K562 (cell line): ENCODE results near the gene RUFY2. TPM values are rescaled to one million over a fixed set of nuclear protein-coding genes. Genes with fewer than 3 reads are reported as not detected.

Experiments
- CBX1 ChIP-seq: sonication (generic); IDR thresholded peaks from 2 replicates; pipeline ENCODE4 v1.6.1; 2016; ENCODE audit warnings: antibody characterized with exemption, low read depth, mild to moderate bottlenecking
- CTBP1 ChIP-seq: fragments of 450-650 bp; IDR thresholded peaks from 2 replicates; pipeline ENCODE4 v1.6.1; 2016; ENCODE audit warnings: borderline replicate concordance
- DNMT1 ChIP-seq: fragments of 450-650 bp; IDR thresholded peaks from 2 replicates; pipeline ENCODE4 v1.6.1; 2016; ENCODE audit warnings: antibody characterized with exemption, mild to moderate bottlenecking
- GTF2A2 ChIP-seq: IDR thresholded peaks from 2 replicates; pipeline ENCODE4 v1.6.1; 2016; ENCODE audit warnings: mild to moderate bottlenecking, missing genetic modification characterization, missing compliant biosample characterization
- HIVEP1 ChIP-seq: fragments of 250-450 bp; sonication (Bioruptor Pico); IDR thresholded peaks from 2 replicates; pipeline ENCODE4 v1.4.0; 2020; ENCODE audit warnings: mild to moderate bottlenecking
- KDM1A ChIP-seq, 2 experiments: fragments of 450-650 bp; IDR thresholded peaks; 2 replicates each; pipeline ENCODE4 v1.6.1; 2016; ENCODE audit warnings: mild to moderate bottlenecking in 2 of 2
- LARP7 ChIP-seq: fragments of 450-650 bp; IDR thresholded peaks from 2 replicates; pipeline ENCODE4 v1.6.1; 2016
- NR2F6 ChIP-seq: fragments of 450-650 bp; formaldehyde crosslinking; IDR thresholded peaks from 2 replicates; pipeline ENCODE4 v1.4.0; 2020; ENCODE audit warnings: mild to moderate bottlenecking
- RB1 ChIP-seq: fragments of 450-650 bp; IDR thresholded peaks from 2 replicates; pipeline ENCODE4 v1.6.1; 2017; ENCODE audit warnings: low read depth, mild to moderate bottlenecking
- SLC30A9 ChIP-seq: fragments of 250-450 bp; sonication (Bioruptor Pico); IDR thresholded peaks from 2 replicates; pipeline ENCODE4 v1.8.0; 2022; ENCODE audit warnings: mild to moderate bottlenecking, moderate library complexity
- TSC22D4 ChIP-seq: fragments of 450-650 bp; IDR thresholded peaks from 2 replicates; pipeline ENCODE4 v1.6.1; 2016; ENCODE audit warnings: missing genetic modification characterization, missing biosample characterization, control low read depth
- ZFP1 ChIP-seq: fragments of 450-650 bp; formaldehyde crosslinking; IDR thresholded peaks from 2 replicates; pipeline ENCODE4 v1.4.0; 2020; ENCODE audit warnings: mild to moderate bottlenecking, mixed read lengths
- ZFP36 ChIP-seq: fragments of 150-350 bp; IDR thresholded peaks from 2 replicates; pipeline ENCODE4 v1.6.1; 2018; ENCODE audit warnings: low read length, low read depth; ENCODE audit not compliant: partially characterized antibody
- ZNF436 ChIP-seq: fragments of 250-450, 450-650 bp; sonication (Bioruptor Pico); formaldehyde crosslinking; IDR thresholded peaks from 2 replicates; pipeline ENCODE4 v1.7.0; 2020; ENCODE audit warnings: mild to moderate bottlenecking
- ZNF75A ChIP-seq: fragments of 450-650 bp; formaldehyde crosslinking; IDR thresholded peaks from 2 replicates; pipeline ENCODE4 v1.4.0; 2020; ENCODE audit warnings: mild to moderate bottlenecking
- polyA plus RNA-seq, 8 experiments: library from polyadenylated mRNA; depleted of rRNA in 4 of 8; stranded (reverse) in 5 of 8; unstranded in 3 of 8; fragments of >200 nt; fragmentation: Nextera tagmentation in 2 of 8; fragmentation: Illumina TruSeq in 1 of 8; extraction: Ambion mirVana in 2 of 8; extraction: Trizol in 1 of 8; gene quantifications; 2 replicates each; pipeline versions ENCODE4 v1.2.1 to v1.2.3, GENCODE V29; 2011 to 2014; ENCODE audit warnings: inconsistent platforms in 1 of 8, missing spikeins in 1 of 8
- total RNA-seq, 7 experiments: library from RNA; depleted of rRNA in 6 of 7; stranded (reverse); fragments of >200 nt in 6 of 7; fragmentation: Illumina TruSeq in 2 of 7; extraction: Trizol in 2 of 7; gene quantifications; 2 replicates each; pipeline versions ENCODE4 v1.2.1 to v1.2.3, GENCODE V29; 2011 to 2021; ENCODE audit warnings: low replicate concordance in 1 of 7
- TF ChIP-seq, protein P1 (sequence below): fragments of 450-650 bp; formaldehyde crosslinking; IDR thresholded peaks from 2 replicates; pipeline ENCODE4 v1.4.0; 2022; ENCODE audit warnings: mild to moderate bottlenecking, moderate library complexity
- TF ChIP-seq, protein P2 (sequence below): sonication (generic); formaldehyde crosslinking; IDR thresholded peaks from 2 replicates; pipeline ENCODE4 v1.8.1; 2022; ENCODE audit warnings: missing genetic modification reagents
- TF ChIP-seq, protein P3 (sequence below): sonication (generic); formaldehyde crosslinking; IDR thresholded peaks from 2 replicates; pipeline ENCODE4 v1.8.1; 2023; ENCODE audit warnings: mild to moderate bottlenecking, missing genetic modification reagents
- TF ChIP-seq, protein P4 (sequence below), 2 experiments: fragments of 450-650 bp; IDR thresholded peaks; 2 replicates each; pipeline ENCODE4 v1.6.1; 2018; ENCODE audit warnings: mild to moderate bottlenecking in 2 of 2, low read depth in 1 of 2; ENCODE audit not compliant: partially characterized antibody in 2 of 2

RUFY2 gene
- total and polyA plus RNA-seq, 9 of the 15 experiments (the other 6 are each of a cell fraction or from before 2014, with no cell fraction given): 3.7 to 20.1 (median 12.6) TPM

DNA sequence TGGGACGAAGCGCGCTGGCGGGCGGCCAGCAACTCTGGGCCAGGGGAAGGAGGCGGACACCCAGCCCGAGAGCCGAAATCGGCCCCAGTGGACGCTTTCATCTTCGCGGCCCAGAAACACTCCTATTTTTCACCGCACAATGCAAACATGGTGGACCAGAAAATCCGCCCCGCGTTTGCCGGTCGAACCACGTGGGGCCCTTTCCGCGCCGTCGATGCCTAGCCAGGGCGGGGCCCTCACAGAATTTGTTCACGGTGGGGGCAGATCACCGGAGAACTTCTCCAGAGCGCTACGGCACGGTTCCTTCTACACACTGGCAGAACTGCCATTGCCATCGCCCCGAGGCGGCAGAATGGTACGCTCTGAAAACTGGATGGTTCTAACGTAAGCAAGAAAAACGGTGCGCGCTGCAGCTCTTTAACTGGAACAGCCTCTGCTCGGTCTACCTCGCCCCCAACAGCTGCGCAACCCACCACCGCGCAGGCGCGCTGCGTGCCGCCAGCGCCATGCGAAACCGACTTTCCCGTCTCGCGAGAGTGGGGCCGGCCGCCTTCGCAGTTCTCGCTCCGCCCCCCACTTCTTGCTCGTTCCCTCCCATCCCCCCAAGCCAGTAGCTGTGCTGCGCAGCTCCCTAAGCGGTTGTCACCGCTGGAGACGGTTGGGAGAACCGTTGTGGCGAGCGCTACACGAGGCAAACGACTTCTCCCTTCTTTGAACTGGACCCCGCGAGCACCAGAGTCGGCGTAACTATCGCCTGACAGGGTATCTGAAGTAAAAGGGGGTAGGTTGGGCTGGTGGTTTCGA is 75.4 kb downstream of the RUFY2 start, which contains the start of gene HNRNPH3 (continued):
- TF ChIP-seq, protein P1, sequence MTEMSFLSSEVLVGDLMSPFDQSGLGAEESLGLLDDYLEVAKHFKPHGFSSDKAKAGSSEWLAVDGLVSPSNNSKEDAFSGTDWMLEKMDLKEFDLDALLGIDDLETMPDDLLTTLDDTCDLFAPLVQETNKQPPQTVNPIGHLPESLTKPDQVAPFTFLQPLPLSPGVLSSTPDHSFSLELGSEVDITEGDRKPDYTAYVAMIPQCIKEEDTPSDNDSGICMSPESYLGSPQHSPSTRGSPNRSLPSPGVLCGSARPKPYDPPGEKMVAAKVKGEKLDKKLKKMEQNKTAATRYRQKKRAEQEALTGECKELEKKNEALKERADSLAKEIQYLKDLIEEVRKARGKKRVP: peak; percentile 29; the same call in 1 of the 2 replicates
- peak; percentile 97 for TF ChIP-seq CBX1
- TF ChIP-seq, protein P2, sequence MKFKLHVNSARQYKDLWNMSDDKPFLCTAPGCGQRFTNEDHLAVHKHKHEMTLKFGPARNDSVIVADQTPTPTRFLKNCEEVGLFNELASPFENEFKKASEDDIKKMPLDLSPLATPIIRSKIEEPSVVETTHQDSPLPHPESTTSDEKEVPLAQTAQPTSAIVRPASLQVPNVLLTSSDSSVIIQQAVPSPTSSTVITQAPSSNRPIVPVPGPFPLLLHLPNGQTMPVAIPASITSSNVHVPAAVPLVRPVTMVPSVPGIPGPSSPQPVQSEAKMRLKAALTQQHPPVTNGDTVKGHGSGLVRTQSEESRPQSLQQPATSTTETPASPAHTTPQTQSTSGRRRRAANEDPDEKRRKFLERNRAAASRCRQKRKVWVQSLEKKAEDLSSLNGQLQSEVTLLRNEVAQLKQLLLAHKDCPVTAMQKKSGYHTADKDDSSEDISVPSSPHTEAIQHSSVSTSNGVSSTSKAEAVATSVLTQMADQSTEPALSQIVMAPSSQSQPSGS (CRISPR knock-in tag): 0 out of 2 replicates have a peak, but pooled peaks have one; percentile 9
- peak; percentile 32; the same call in 1 of the 2 replicates for TF ChIP-seq ZFP1 (CRISPR knock-in tag)
- no peak for TF ChIP-seq SLC30A9 (CRISPR knock-in tag)
- TF ChIP-seq, protein P3, sequence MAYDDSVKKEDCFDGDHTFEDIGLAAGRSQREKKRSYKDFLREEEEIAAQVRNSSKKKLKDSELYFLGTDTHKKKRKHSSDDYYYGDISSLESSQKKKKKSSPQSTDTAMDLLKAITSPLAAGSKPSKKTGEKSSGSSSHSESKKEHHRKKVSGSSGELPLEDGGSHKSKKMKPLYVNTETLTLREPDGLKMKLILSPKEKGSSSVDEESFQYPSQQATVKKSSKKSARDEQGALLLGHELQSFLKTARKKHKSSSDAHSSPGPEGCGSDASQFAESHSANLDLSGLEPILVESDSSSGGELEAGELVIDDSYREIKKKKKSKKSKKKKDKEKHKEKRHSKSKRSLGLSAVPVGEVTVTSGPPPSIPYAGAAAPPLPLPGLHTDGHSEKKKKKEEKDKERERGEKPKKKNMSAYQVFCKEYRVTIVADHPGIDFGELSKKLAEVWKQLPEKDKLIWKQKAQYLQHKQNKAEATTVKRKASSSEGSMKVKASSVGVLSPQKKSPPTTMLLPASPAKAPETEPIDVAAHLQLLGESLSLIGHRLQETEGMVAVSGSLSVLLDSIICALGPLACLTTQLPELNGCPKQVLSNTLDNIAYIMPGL (CRISPR knock-in tag): peak; percentile 74; the same call in 1 of the 2 replicates
- peak; percentile 93 for TF ChIP-seq RB1
- no peak for TF ChIP-seq LARP7
- TF ChIP-seq TSC22D4 (tag): no peak
- no peak for TF ChIP-seq DNMT1
- TF ChIP-seq NR2F6 (CRISPR knock-in tag): peak; percentile 56; the same call in 1 of the 2 replicates
- TF ChIP-seq GTF2A2: peak; percentile 91
- peak; percentile 74; the same call in 1 of the 2 replicates for TF ChIP-seq CTBP1
- peak; percentile 35; the same call in 1 of the 2 replicates for TF ChIP-seq ZNF436 (CRISPR knock-in tag)
- TF ChIP-seq ZFP36: peak; percentile 35
- TF ChIP-seq HIVEP1 (CRISPR knock-in tag): peak; percentile 78; the same call in 1 of the 2 replicates
- TF ChIP-seq ZNF75A (CRISPR knock-in tag): 0 out of 2 replicates have a peak, but pooled peaks have one; percentile 12
- peak in 1 of 2 experiments; percentile 46; a peak in 1 of 4 replicates for TF ChIP-seq KDM1A (IDR thresholded peaks at IDR 0.05)
- TF ChIP-seq, protein P4, sequence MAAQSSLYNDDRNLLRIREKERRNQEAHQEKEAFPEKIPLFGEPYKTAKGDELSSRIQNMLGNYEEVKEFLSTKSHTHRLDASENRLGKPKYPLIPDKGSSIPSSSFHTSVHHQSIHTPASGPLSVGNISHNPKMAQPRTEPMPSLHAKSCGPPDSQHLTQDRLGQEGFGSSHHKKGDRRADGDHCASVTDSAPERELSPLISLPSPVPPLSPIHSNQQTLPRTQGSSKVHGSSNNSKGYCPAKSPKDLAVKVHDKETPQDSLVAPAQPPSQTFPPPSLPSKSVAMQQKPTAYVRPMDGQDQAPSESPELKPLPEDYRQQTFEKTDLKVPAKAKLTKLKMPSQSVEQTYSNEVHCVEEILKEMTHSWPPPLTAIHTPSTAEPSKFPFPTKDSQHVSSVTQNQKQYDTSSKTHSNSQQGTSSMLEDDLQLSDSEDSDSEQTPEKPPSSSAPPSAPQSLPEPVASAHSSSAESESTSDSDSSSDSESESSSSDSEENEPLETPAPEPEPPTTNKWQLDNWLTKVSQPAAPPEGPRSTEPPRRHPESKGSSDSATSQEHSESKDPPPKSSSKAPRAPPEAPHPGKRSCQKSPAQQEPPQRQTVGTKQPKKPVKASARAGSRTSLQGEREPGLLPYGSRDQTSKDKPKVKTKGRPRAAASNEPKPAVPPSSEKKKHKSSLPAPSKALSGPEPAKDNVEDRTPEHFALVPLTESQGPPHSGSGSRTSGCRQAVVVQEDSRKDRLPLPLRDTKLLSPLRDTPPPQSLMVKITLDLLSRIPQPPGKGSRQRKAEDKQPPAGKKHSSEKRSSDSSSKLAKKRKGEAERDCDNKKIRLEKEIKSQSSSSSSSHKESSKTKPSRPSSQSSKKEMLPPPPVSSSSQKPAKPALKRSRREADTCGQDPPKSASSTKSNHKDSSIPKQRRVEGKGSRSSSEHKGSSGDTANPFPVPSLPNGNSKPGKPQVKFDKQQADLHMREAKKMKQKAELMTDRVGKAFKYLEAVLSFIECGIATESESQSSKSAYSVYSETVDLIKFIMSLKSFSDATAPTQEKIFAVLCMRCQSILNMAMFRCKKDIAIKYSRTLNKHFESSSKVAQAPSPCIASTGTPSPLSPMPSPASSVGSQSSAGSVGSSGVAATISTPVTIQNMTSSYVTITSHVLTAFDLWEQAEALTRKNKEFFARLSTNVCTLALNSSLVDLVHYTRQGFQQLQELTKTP (IDR thresholded peaks at IDR 0.05; ENCODE audit: low read depth in 1 of 2, partially characterized antibody in 2 of 2): peak; percentile 20 to 83
